ENCODE measurements around the gene AFF3.

DNA sequence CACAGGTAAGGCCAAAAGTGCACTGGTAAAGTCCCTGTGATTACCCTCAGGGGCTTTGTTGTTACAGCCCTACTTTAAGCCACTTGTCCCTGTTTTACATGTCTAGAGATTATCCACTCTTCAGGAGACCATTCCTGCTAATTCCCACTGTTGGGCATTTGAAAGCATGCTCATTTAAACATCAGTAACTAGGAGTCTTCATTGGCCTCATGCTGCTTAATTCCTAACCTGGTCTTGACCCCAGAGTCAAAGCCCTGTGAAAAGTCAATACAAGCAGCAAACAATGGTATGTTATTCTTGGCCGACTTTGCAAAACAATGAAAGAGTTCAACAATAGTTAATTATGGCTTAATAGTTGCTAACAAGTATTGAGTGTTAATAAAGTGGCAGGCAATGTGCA is 23.2 kb downstream of the AFF3 start:
- no peak for TF ChIP-seq POLR2AphosphoS5 (IDR thresholded peaks at IDR 0.05; ENCODE audit: low read depth, low read length)
- no peak for TF ChIP-seq TAF1 (IDR thresholded peaks at IDR 0.05; ENCODE audit: borderline replicate concordance, insufficient read depth, low read length)
- TF ChIP-seq, protein P1, sequence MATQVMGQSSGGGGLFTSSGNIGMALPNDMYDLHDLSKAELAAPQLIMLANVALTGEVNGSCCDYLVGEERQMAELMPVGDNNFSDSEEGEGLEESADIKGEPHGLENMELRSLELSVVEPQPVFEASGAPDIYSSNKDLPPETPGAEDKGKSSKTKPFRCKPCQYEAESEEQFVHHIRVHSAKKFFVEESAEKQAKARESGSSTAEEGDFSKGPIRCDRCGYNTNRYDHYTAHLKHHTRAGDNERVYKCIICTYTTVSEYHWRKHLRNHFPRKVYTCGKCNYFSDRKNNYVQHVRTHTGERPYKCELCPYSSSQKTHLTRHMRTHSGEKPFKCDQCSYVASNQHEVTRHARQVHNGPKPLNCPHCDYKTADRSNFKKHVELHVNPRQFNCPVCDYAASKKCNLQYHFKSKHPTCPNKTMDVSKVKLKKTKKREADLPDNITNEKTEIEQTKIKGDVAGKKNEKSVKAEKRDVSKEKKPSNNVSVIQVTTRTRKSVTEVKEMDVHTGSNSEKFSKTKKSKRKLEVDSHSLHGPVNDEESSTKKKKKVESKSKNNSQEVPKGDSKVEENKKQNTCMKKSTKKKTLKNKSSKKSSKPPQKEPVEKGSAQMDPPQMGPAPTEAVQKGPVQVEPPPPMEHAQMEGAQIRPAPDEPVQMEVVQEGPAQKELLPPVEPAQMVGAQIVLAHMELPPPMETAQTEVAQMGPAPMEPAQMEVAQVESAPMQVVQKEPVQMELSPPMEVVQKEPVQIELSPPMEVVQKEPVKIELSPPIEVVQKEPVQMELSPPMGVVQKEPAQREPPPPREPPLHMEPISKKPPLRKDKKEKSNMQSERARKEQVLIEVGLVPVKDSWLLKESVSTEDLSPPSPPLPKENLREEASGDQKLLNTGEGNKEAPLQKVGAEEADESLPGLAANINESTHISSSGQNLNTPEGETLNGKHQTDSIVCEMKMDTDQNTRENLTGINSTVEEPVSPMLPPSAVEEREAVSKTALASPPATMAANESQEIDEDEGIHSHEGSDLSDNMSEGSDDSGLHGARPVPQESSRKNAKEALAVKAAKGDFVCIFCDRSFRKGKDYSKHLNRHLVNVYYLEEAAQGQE (IDR thresholded peaks at IDR 0.05; ENCODE audit: insufficient read depth in 1 of 2, low read depth in 2 of 2, low read length in 2 of 2): no peak
- TF ChIP-seq SIN3A (IDR thresholded peaks at IDR 0.05; ENCODE audit: borderline replicate concordance, insufficient read depth, low read length): no peak

Data from PFSK-1 (cell line).